ENCODE results near the gene TGFB3. TPM values are rescaled to one million over a fixed set of nuclear protein-coding genes. Genes with fewer than 3 reads are reported as not detected.

Gene TGFB3
- total RNA-seq, 1 experiment from 2014 or later: 12.8 TPM

GRCh38 chr14:75990297-75990696 is 8.5 kb upstream of the TGFB3 start:
- no peak for DNase-seq (ENCODE audit: low spot score)
- Histone ChIP-seq H3K4me3 (ENCODE audit: low read depth, low read length, poor library complexity, severe bottlenecking) (no peak overlapping the region), H3K27me3 (replicated peaks; ENCODE audit: insufficient read depth, low read depth, low read length, poor library complexity) (no peaks in the 10 kb centered on the region), H3K4me1 (ENCODE audit: insufficient read depth, low read length, poor library complexity, severe bottlenecking) (no peaks in the 10 kb centered on the region), H3K9me3 (ENCODE audit: low read depth, low read length, poor library complexity, severe bottlenecking) (no peaks in the 10 kb centered on the region), H3K36me3 (ENCODE audit: insufficient read depth, low read length, poor library complexity, severe bottlenecking) (no peaks in the 10 kb centered on the region), H3K27ac (ENCODE audit: low read depth, low read length, poor library complexity, severe bottlenecking) (no peak overlapping the region)
- intact Hi-C loops (cut with micrococcal nuclease; ENCODE audit: unreplicated experiment): no loop called here
- POLR2A ChIA-PET (ENCODE audit: low non-redundant PET): no interaction called here
- no TSS peak for BruUV-seq (replicated peaks)
- no peak for TF ChIP-seq EZH2 (IDR thresholded peaks at IDR 0.05; ENCODE audit: borderline replicate concordance, low read depth, low read length, poor library complexity, severe bottlenecking)
- TF ChIP-seq CTCF (conservative IDR thresholded peaks at IDR 0.05; ENCODE audit: low read depth, low read length): no peak
- CTCF ChIA-PET: no interaction called here

DNA sequence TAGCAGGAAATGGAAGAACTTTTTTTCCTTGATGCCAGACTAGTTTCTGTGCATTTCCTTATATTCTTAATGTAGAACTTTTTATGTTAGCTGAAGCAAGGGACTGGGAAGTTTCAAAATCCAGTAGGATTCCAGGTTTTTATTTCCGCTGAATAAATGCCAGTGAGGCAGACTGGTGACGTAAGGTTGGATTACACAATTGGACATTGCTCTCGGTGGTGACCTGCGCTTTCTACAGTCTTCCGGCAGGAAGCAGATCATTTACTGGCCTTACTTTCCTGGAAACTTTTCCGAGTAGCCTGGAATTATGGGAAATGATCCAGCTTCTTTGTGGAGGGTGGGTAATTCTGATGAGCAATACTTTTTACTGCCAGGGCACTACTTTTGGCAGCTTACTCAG is 7.3 kb upstream of the TGFB3 start:
- Histone ChIP-seq H3K27ac (ENCODE audit: low read depth, low read length, poor library complexity, severe bottlenecking) (no peak overlapping the region), H3K4me3 (ENCODE audit: low read depth, low read length, poor library complexity, severe bottlenecking) (no peak overlapping the region), H3K27me3 (replicated peaks; ENCODE audit: insufficient read depth, low read depth, low read length, poor library complexity) (no peaks in the 10 kb centered on the region), H3K36me3 (ENCODE audit: insufficient read depth, low read length, poor library complexity, severe bottlenecking) (no peaks in the 10 kb centered on the region), H3K9me3 (ENCODE audit: low read depth, low read length, poor library complexity, severe bottlenecking) (no peaks in the 10 kb centered on the region), H3K4me1 (ENCODE audit: insufficient read depth, low read length, poor library complexity, severe bottlenecking) (no peaks in the 10 kb centered on the region)
- no peak for DNase-seq (ENCODE audit: low spot score)
- ChIA-PET CTCF (no interaction called here), POLR2A (ENCODE audit: low non-redundant PET) (no interaction called here)
- TF ChIP-seq EZH2 (IDR thresholded peaks at IDR 0.05; ENCODE audit: borderline replicate concordance, low read depth, low read length, poor library complexity, severe bottlenecking): no peak
- TF ChIP-seq CTCF (conservative IDR thresholded peaks at IDR 0.05; ENCODE audit: low read depth, low read length): no peak
- BruUV-seq (replicated peaks): no TSS peak
- intact Hi-C loops (cut with micrococcal nuclease; ENCODE audit: unreplicated experiment): loop anchor here (5.0 kb wide), 1 partner anchor 398 kb away; no protein-coding TSS in a partner anchor

DNA sequence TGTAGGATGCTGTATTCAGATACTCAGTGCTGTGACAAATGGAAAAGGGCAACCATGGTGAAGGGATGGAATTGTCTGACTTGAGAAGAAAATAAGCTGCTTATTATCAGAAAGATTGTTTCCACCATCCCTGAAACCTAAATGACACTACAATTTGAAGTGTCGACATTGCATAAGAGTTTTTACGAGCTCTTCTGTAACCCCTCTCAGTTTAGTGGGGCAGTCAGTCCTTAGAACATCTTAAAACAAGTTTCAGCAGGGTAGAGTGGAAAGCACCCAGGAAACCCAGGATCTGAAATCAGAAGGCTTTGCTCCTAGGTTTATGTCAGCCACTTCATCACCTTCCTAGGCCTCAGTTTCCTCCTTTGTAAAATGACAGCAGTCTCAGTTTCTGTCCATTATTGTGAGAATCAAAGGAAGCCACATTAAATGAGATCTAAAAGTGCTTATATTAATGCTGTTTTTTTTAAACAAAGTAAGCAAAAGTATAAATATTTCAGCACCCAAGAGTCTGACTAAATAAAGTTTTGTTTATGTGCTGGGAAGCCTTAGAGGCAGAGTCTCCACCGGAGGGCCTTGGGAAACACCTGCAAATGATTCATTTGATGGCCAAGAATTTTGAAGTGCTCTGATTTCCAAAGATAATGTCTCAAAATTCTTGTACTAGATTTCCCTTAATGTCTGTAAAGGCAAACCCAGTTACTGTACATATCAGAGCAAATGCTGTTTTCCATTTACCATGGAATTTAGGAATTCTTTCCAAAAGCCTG is 5.6 kb upstream of the TGFB3 start:
- Histone ChIP-seq H3K4me3 (ENCODE audit: low read depth, low read length, poor library complexity, severe bottlenecking) (no peak overlapping the region), H3K9me3 (ENCODE audit: low read depth, low read length, poor library complexity, severe bottlenecking) (no peaks in the 10 kb centered on the region), H3K27me3 (replicated peaks; ENCODE audit: insufficient read depth, low read depth, low read length, poor library complexity) (no peaks in the 10 kb centered on the region), H3K27ac (ENCODE audit: low read depth, low read length, poor library complexity, severe bottlenecking) (no peak overlapping the region), H3K4me1 (ENCODE audit: insufficient read depth, low read length, poor library complexity, severe bottlenecking) (no peaks in the 10 kb centered on the region), H3K36me3 (ENCODE audit: insufficient read depth, low read length, poor library complexity, severe bottlenecking) (no peaks in the 10 kb centered on the region)
- no TSS peak for BruUV-seq (replicated peaks)
- ChIA-PET CTCF (no interaction called here), POLR2A (ENCODE audit: low non-redundant PET) (no interaction called here)
- no peak for DNase-seq (ENCODE audit: low spot score)
- intact Hi-C loops (cut with micrococcal nuclease; ENCODE audit: unreplicated experiment): loop anchor here (5.0 kb wide), 1 partner anchor 400 kb away; no protein-coding TSS in a partner anchor
- TF ChIP-seq EZH2 (IDR thresholded peaks at IDR 0.05; ENCODE audit: borderline replicate concordance, low read depth, low read length, poor library complexity, severe bottlenecking) (no peak), CTCF (conservative IDR thresholded peaks at IDR 0.05; ENCODE audit: low read depth, low read length) (no peak)
